Prostate gland (tissue), 2 donors: ENCODE results near the gene IRF2BP1. TPM values are rescaled to one million over a fixed set of nuclear protein-coding genes. Genes with fewer than 3 reads are reported as not detected.
A peak's percentile ranks its signal among the peaks of the same experiment; 100 is the strongest.

ENCODE experiments used
- DNase-seq: peaks from one replicate; pipeline ENCODE4 v3.0.0-alpha.2; 2019; ENCODE audit warnings: low spot score
- H3K27ac ChIP-seq, 2 donors: fragments of 200-600 bp; sonication (generic); 2 replicates each; pipeline ENCODE4 v1.5.1; 2017 to 2019
- H3K27me3 ChIP-seq: fragments of 200-600 bp; sonication (generic); replicated peaks from 2 replicates; pipeline ENCODE4 v1.5.1; 2019; ENCODE audit not compliant: insufficient read depth
- H3K36me3 ChIP-seq, 2 donors: fragments of 200-600 bp; sonication (generic); 1 replicate in 1 of 2; 2 replicates in 1 of 2; pipeline versions ENCODE4 v1.5.1 to v1.8.1; 2017 to 2019
- H3K4me1 ChIP-seq: fragments of 200-600 bp; sonication (generic); replicated peaks from 2 replicates; pipeline ENCODE4 v1.5.1; 2019
- H3K4me3 ChIP-seq, 2 donors: fragments of 200-600 bp; sonication (generic); 2 replicates each; pipeline ENCODE4 v1.5.1; 2017 to 2019
- H3K9me3 ChIP-seq: fragments of 200-600 bp; sonication (generic); 2 replicates; pipeline ENCODE4 v1.5.1; 2017
- CTCF ChIP-seq, 4 experiments: fragments of 200-600 bp in 2 of 4; fragments of 450-650 bp in 2 of 4; sonication (generic) in 2 of 4; IDR thresholded peaks; 1 replicate in 3 of 4; 2 replicates in 1 of 4; pipeline ENCODE4 v1.5.1; 2016 to 2019; ENCODE audit warnings: antibody characterized with exemption in 4 of 4, mild to moderate bottlenecking in 2 of 4, moderate library complexity in 2 of 4
- POLR2A ChIP-seq: fragments of 450-650 bp; IDR thresholded peaks from one replicate; pipeline ENCODE4 v1.6.1; 2016; ENCODE audit warnings: antibody characterized with exemption, mild to moderate bottlenecking
- POLR2AphosphoS5 ChIP-seq: sonication (generic); formaldehyde crosslinking; IDR thresholded peaks from one replicate; pipeline ENCODE4 v1.6.1; 2017; ENCODE audit warnings: antibody characterized with exemption
- WGBS: methylation state at CpG from one replicate; pipeline ENCODE4 v1.1.5; 2018; 5-methylcytosine and 5-hydroxymethylcytosine counted together
- intact Hi-C: fragments of 100-400 bp; cut with DNase I; formaldehyde crosslinking; loops from one replicate; pipeline ENCODE4 v1.14.2; 2022
- total RNA-seq, 2 donors: library from RNA; depleted of rRNA; stranded (reverse); fragments of >200 nt; gene quantifications; one replicate each; pipeline ENCODE4 v1.1.0, GENCODE V29; 2016

IRF2BP1 gene
- total RNA-seq, 2 donors from 2014 or later: 55.5 to 63.0 TPM

GRCh38 chr19:45890877-45891276, 4.9 kb upstream of the IRF2BP1 start:
- no peak overlapping the region for H3K4me3 ChIP-seq
- 86% methylated on average over 15 of the region's 17 CpGs for WGBS
- no peaks in the 10 kb centered on the region for H3K36me3 ChIP-seq
- H3K4me1 ChIP-seq: no peaks in the 10 kb centered on the region
- no peak for DNase-seq
- intact Hi-C loops: no loop called here
- H3K9me3 ChIP-seq: no peaks in the 10 kb centered on the region
- no peaks in the 10 kb centered on the region for H3K27me3 ChIP-seq
- TF ChIP-seq POLR2A (no peak), CTCF (IDR thresholded peaks at IDR 0.05) (no peak)
- H3K27ac ChIP-seq: no peak overlapping the region

GRCh38 chr19:45889210-45889885, 3.4 kb upstream of the IRF2BP1 start:
- Histone ChIP-seq H3K36me3 (no peaks in the 10 kb centered on the region), H3K4me3 (no peak overlapping the region), H3K27ac (no peak overlapping the region), H3K4me1 (peaks cover 10% of the 10 kb centered on the region), H3K9me3 (no peaks in the 10 kb centered on the region), H3K27me3 (no peaks in the 10 kb centered on the region)
- no peak for DNase-seq
- TF ChIP-seq POLR2AphosphoS5: no peak
- no peak for TF ChIP-seq CTCF (IDR thresholded peaks at IDR 0.05)
- no peak for TF ChIP-seq POLR2A
- intact Hi-C loops: loop anchor here (10.0 kb wide), 1 partner anchor 125 kb away; no protein-coding TSS in a partner anchor
- 69% methylated on average over 6 of the region's 6 CpGs for WGBS

- Histone ChIP-seq H3K36me3 (no peaks in the 10 kb centered on the region), H3K4me3 (peak overlapping the region; percentile 82 to 84), H3K27me3 (no peaks in the 10 kb centered on the region), H3K4me1 (peaks cover 24% of the 10 kb centered on the region), H3K27ac (peak overlapping the region; percentile 60 to 92), H3K9me3 (no peaks in the 10 kb centered on the region)
- 25% methylated on average over 10 of the region's 10 CpGs for WGBS
- DNase-seq: no peak
- TF ChIP-seq POLR2A (no peak), POLR2AphosphoS5 (no peak), CTCF (IDR thresholded peaks at IDR 0.05) (no peak)
- intact Hi-C loops: loop anchor here (2.0 to 10.0 kb wide), 2 partner anchors 24 to 128 kb away; partner anchors contain the start of gene SYMPK
These were observed 1.3 kb upstream of the IRF2BP1 start for GRCh38 chr19:45887200-45887710.

GRCh38 chr19:45886427-45887199, 672 bp upstream of the IRF2BP1 start:
- DNase-seq: peak; percentile 88
- 1% methylated on average over 32 of the region's 32 CpGs for WGBS
- H3K27me3 ChIP-seq: no peaks in the 10 kb centered on the region
- H3K27ac ChIP-seq: peak overlapping the region; percentile 60 to 92
- H3K4me1 ChIP-seq: peaks cover 24% of the 10 kb centered on the region
- H3K9me3 ChIP-seq: no peaks in the 10 kb centered on the region
- TF ChIP-seq POLR2AphosphoS5: peak; percentile 98
- no peak for TF ChIP-seq CTCF (IDR thresholded peaks at IDR 0.05)
- intact Hi-C loops: loop anchor here (2.0 to 10.0 kb wide), 2 partner anchors 24 to 128 kb away; partner anchors contain the start of gene SYMPK
- peak overlapping the region; percentile 82 to 84 for H3K4me3 ChIP-seq
- no peaks in the 10 kb centered on the region for H3K36me3 ChIP-seq
